Measurements from ENCODE around the gene HEATR5A. TPM values are rescaled to one million over a fixed set of nuclear protein-coding genes. Genes with fewer than 3 reads are reported as not detected.

HEATR5A gene
- total and polyA plus RNA-seq, 12 donors, result 17.0 to 65.0 (median 46.2) TPM

GRCh38 chr14:31297112-31297511 lies 123.2 kb downstream of the HEATR5A start:
- Histone ChIP-seq H3K4me3 (no peak overlapping the region), H3K4me1 (peaks cover 0 to 5% (median 0%) of the 10 kb centered on the region in 9 donors), H3K36me3 (peaks cover 0 to 91% (median 20%) of the 10 kb centered on the region in 9 donors), H3K27me3 (no peaks in the 10 kb centered on the region), H3K27ac (no peak overlapping the region), H3K9me3 (no peaks in the 10 kb centered on the region)
- WGBS, 2 donors, result 91 to 92% methylated on average over 6 of the region's 6 CpGs
- ATAC-seq (no peak), DNase-seq (no peak)
- TF ChIP-seq CTCF (IDR thresholded peaks at IDR 0.05), result no peak
- intact Hi-C loops (cut with DNase I), result loop anchor here in 1 of 10 donors (10.0 kb wide), 1 partner anchor 92 kb away; the partner anchor contains the start of gene HECTD1

GRCh38 chr14:31294746-31295405 lies 125.5 kb downstream of the HEATR5A start:
- WGBS, 2 donors, result 67 to 70% methylated on average over 7 of the region's 7 CpGs
- TF ChIP-seq CTCF (IDR thresholded peaks at IDR 0.05), result no peak
- intact Hi-C loops (cut with DNase I), result loop anchor here in 1 of 10 donors (10.0 kb wide), 1 partner anchor 90 kb away; the partner anchor contains the start of gene HECTD1
- no peak for DNase-seq
- no peaks in the 10 kb centered on the region for H3K27me3 ChIP-seq
- peaks cover 0 to 69% (median 2%) of the 10 kb centered on the region in 9 donors for H3K36me3 ChIP-seq
- H3K27ac ChIP-seq, result no peak overlapping the region
- no peaks in the 10 kb centered on the region for H3K9me3 ChIP-seq
- no peak for ATAC-seq
- H3K4me3 ChIP-seq, result no peak overlapping the region
- H3K4me1 ChIP-seq, result peaks cover 0 to 5% (median 0%) of the 10 kb centered on the region in 9 donors

GRCh38 chr14:31292937-31293616 lies 127.3 kb downstream of the HEATR5A start:
- no peaks in the 10 kb centered on the region for H3K27me3 ChIP-seq
- peaks cover 0 to 53% (median 0%) of the 10 kb centered on the region in 9 donors for H3K36me3 ChIP-seq
- DNase-seq (no peak), ATAC-seq (no peak)
- intact Hi-C loops (cut with DNase I), result loop anchor here in 1 of 10 donors (10.0 kb wide), 1 partner anchor 88 kb away; the partner anchor contains the start of gene HECTD1
- H3K27ac ChIP-seq, result no peak overlapping the region
- peaks cover 0 to 5% (median 0%) of the 10 kb centered on the region in 9 donors for H3K4me1 ChIP-seq
- TF ChIP-seq CTCF (IDR thresholded peaks at IDR 0.05), result no peak
- H3K4me3 ChIP-seq, result no peak overlapping the region
- WGBS, 2 donors, result 73 to 80% methylated on average over 3 of the region's 3 CpGs
- no peaks in the 10 kb centered on the region for H3K9me3 ChIP-seq

GRCh38 chr14:31291210-31291609 lies 129.1 kb downstream of the HEATR5A start:
- intact Hi-C loops (cut with DNase I), result loop anchor here in 1 of 10 donors (10.0 kb wide), 1 partner anchor 86 kb away; the partner anchor contains the start of gene HECTD1

More at GRCh38 chr14:31291210-31291609, 129.1 kb downstream of the HEATR5A start:
- no peak for TF ChIP-seq CTCF (IDR thresholded peaks at IDR 0.05)
- DNase-seq (no peak), ATAC-seq (no peak)
- Histone ChIP-seq H3K27ac (no peak overlapping the region), H3K27me3 (no peaks in the 10 kb centered on the region), H3K36me3 (peaks cover 0 to 40% (median 0%) of the 10 kb centered on the region in 9 donors), H3K9me3 (no peaks in the 10 kb centered on the region), H3K4me1 (peaks cover 0 to 5% (median 0%) of the 10 kb centered on the region in 9 donors), H3K4me3 (no peak overlapping the region)

All from heart right ventricle (tissue), 16 donors.